ENCODE data around the gene IL6.
A peak's percentile ranks its signal among the peaks of the same experiment; 100 is the strongest.

Gene IL6

DNA sequence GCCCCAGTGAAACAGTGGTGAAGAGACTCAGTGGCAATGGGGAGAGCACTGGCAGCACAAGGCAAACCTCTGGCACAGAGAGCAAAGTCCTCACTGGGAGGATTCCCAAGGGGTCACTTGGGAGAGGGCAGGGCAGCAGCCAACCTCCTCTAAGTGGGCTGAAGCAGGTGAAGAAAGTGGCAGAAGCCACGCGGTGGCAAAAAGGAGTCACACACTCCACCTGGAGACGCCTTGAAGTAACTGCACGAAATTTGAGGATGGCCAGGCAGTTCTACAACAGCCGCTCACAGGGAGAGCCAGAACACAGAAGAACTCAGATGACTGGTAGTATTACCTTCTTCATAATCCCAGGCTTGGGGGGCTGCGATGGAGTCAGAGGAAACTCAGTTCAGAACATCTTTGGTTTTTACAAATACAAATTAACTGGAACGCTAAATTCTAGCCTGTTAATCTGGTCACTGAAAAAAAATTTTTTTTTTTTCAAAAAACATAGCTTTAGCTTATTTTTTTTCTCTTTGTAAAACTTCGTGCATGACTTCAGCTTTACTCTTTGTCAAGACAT is 574 bp upstream of the IL6 start:
- Histone ChIP-seq H3K79me2 (ENCODE audit: insufficient read depth, low read length) (no peaks in the 10 kb centered on the region), H3K4me3 (ENCODE audit: low read depth, low read length, poor library complexity, severe bottlenecking) (no peak overlapping the region), H3K9ac (ENCODE audit: low read length) (no peak overlapping the region), H3K36me3 (ENCODE audit: insufficient read depth, low read length) (no peaks in the 10 kb centered on the region), H3K9me3 (ENCODE audit: low read length) (no peaks in the 10 kb centered on the region), H2AFZ (ENCODE audit: low read length) (no peak overlapping the region), H3K27ac (ENCODE audit: low read depth, low read length, poor library complexity, severe bottlenecking) (no peak overlapping the region), H4K20me1 (ENCODE audit: insufficient read depth, low read length) (no peaks in the 10 kb centered on the region), H3K4me1 (ENCODE audit: insufficient read depth, low read length, severe bottlenecking) (no peaks in the 10 kb centered on the region), H3F3A (ENCODE audit: insufficient read depth, low read length) (no peaks in the 10 kb centered on the region), H3K27me3 (ENCODE audit: insufficient read depth, low read length) (peaks cover 8% of the 10 kb centered on the region), H3K9me2 (ENCODE audit: low read depth, low read length) (no peaks in the 10 kb centered on the region), H3K4me2 (ENCODE audit: low read length) (no peak overlapping the region)
- TF ChIP-seq EZH2 (IDR thresholded peaks at IDR 0.05; ENCODE audit: borderline replicate concordance, low read length), result no peak
- TF ChIP-seq, protein P1, sequence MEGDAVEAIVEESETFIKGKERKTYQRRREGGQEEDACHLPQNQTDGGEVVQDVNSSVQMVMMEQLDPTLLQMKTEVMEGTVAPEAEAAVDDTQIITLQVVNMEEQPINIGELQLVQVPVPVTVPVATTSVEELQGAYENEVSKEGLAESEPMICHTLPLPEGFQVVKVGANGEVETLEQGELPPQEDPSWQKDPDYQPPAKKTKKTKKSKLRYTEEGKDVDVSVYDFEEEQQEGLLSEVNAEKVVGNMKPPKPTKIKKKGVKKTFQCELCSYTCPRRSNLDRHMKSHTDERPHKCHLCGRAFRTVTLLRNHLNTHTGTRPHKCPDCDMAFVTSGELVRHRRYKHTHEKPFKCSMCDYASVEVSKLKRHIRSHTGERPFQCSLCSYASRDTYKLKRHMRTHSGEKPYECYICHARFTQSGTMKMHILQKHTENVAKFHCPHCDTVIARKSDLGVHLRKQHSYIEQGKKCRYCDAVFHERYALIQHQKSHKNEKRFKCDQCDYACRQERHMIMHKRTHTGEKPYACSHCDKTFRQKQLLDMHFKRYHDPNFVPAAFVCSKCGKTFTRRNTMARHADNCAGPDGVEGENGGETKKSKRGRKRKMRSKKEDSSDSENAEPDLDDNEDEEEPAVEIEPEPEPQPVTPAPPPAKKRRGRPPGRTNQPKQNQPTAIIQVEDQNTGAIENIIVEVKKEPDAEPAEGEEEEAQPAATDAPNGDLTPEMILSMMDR (IDR thresholded peaks at IDR 0.05; ENCODE audit: low read length), result peak; percentile 72

DNA sequence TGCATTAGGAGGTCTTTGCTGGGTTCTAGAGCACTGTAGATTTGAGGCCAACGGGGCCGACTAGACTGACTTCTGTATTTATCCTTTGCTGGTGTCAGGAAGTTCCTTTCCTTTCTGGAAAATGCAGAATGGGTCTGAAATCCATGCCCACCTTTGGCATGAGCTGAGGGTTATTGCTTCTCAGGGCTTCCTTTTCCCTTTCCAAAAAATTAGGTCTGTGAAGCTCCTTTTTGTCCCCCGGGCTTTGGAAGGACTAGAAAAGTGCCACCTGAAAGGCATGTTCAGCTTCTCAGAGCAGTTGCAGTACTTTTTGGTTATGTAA is 675 bp downstream of the IL6 start:
- no peaks in the 10 kb centered on the region for H3K9me2 ChIP-seq (ENCODE audit: low read depth, low read length)
- H3K4me2 ChIP-seq (ENCODE audit: low read length), result no peak overlapping the region
- H3K4me1 ChIP-seq (ENCODE audit: insufficient read depth, low read length, severe bottlenecking), result no peaks in the 10 kb centered on the region
- no peak overlapping the region for H3K27ac ChIP-seq (ENCODE audit: low read depth, low read length, poor library complexity, severe bottlenecking)
- no peak overlapping the region for H2AFZ ChIP-seq (ENCODE audit: low read length)
- no peaks in the 10 kb centered on the region for H3K79me2 ChIP-seq (ENCODE audit: insufficient read depth, low read length)
- no peaks in the 10 kb centered on the region for H3K9me3 ChIP-seq (ENCODE audit: low read length)
- H3F3A ChIP-seq (ENCODE audit: insufficient read depth, low read length), result no peaks in the 10 kb centered on the region
- H4K20me1 ChIP-seq (ENCODE audit: insufficient read depth, low read length), result no peaks in the 10 kb centered on the region
- no peak overlapping the region for H3K4me3 ChIP-seq (ENCODE audit: low read depth, low read length, poor library complexity, severe bottlenecking)
- H3K36me3 ChIP-seq (ENCODE audit: insufficient read depth, low read length), result no peaks in the 10 kb centered on the region
- TF ChIP-seq, protein P1 (IDR thresholded peaks at IDR 0.05; ENCODE audit: low read length), result no peak
- no peak for TF ChIP-seq EZH2 (IDR thresholded peaks at IDR 0.05; ENCODE audit: borderline replicate concordance, low read length)
- no peak overlapping the region for H3K9ac ChIP-seq (ENCODE audit: low read length)
- H3K27me3 ChIP-seq (ENCODE audit: insufficient read depth, low read length), result peaks cover 6% of the 10 kb centered on the region

DNA sequence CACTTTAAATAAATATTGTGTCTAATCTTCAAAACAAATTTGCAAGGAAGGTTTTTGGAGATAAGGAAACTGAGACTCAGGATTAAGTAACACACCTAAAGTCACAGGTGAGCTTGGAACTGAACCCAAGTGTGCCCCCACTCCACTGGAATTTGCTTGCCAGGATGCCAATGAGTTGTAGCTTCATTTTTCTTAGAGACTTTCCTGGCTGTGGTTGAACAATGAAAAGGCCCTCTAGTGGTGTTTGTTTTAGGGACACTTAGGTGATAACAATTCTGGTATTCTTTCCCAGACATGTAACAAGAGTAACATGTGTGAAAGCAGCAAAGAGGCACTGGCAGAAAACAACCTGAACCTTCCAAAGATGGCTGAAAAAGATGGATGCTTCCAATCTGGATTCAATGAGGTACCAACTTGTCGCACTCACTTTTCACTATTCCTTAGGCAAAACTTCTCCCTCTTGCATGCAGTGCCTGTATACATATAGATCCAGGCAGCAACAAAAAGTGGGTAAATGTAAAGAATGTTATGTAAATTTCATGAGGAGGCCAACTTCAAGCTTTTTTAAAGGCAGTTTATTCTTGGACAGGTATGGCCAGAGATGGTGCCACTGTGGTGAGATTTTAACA is 1.5 kb downstream of the IL6 start:
- Histone ChIP-seq H3K9me2 (ENCODE audit: low read depth, low read length) (no peaks in the 10 kb centered on the region), H3K27ac (ENCODE audit: low read depth, low read length, poor library complexity, severe bottlenecking) (no peak overlapping the region), H3K27me3 (ENCODE audit: insufficient read depth, low read length) (peaks cover 6% of the 10 kb centered on the region), H3K4me2 (ENCODE audit: low read length) (no peak overlapping the region), H3K9ac (ENCODE audit: low read length) (no peak overlapping the region), H3K4me1 (ENCODE audit: insufficient read depth, low read length, severe bottlenecking) (no peaks in the 10 kb centered on the region), H3K36me3 (ENCODE audit: insufficient read depth, low read length) (no peaks in the 10 kb centered on the region), H3K9me3 (ENCODE audit: low read length) (no peaks in the 10 kb centered on the region), H3K4me3 (ENCODE audit: low read depth, low read length, poor library complexity, severe bottlenecking) (no peak overlapping the region), H3F3A (ENCODE audit: insufficient read depth, low read length) (no peaks in the 10 kb centered on the region), H2AFZ (ENCODE audit: low read length) (no peak overlapping the region), H3K79me2 (ENCODE audit: insufficient read depth, low read length) (no peaks in the 10 kb centered on the region), H4K20me1 (ENCODE audit: insufficient read depth, low read length) (no peaks in the 10 kb centered on the region)
- no peak for TF ChIP-seq EZH2 (IDR thresholded peaks at IDR 0.05; ENCODE audit: borderline replicate concordance, low read length)
- TF ChIP-seq, protein P1 (IDR thresholded peaks at IDR 0.05; ENCODE audit: low read length), result peak; percentile 72

Measured in OCI-LY1 (cell line).